OCI-LY1 (cell line): ENCODE measurements around the gene SH3GLB1.

Source experiments
- H2AFZ ChIP-seq: fragments of 200-600 bp; sonication (generic), shearing (Covaris generic); 2 replicates; pipeline ENCODE4 v1.6.0; 2014; ENCODE audit warnings: antibody characterized with exemption, mild to moderate bottlenecking, low read length
- H3F3A ChIP-seq: fragments of 200-600 bp; sonication (generic), shearing (Covaris generic); 2 replicates; pipeline ENCODE4 v1.6.0; 2014; ENCODE audit warnings: mild to moderate bottlenecking, antibody characterized with exemption, low read length, moderate library complexity; ENCODE audit not compliant: insufficient read depth
- H3K27ac ChIP-seq: fragments of 200-600 bp; sonication (generic); 2 replicates; pipeline ENCODE4 v1.5.1; 2014; ENCODE audit warnings: low read length, mixed run types, mild to moderate bottlenecking, low read depth; ENCODE audit not compliant: poor library complexity, severe bottlenecking
- H3K27me3 ChIP-seq: fragments of 200-600 bp; sonication (generic); 2 replicates; pipeline ENCODE4 v1.6.0; 2014; ENCODE audit warnings: antibody characterized with exemption, mild to moderate bottlenecking, low read length, moderate library complexity; ENCODE audit not compliant: insufficient read depth
- H3K36me3 ChIP-seq: fragments of 200-600 bp; sonication (generic); 2 replicates; pipeline ENCODE4 v1.6.1; 2014; ENCODE audit warnings: mild to moderate bottlenecking, antibody characterized with exemption, low read length, moderate library complexity, mixed read lengths; ENCODE audit not compliant: insufficient read depth
- H3K4me1 ChIP-seq: fragments of 200-600 bp; sonication (generic); 2 replicates; pipeline ENCODE4 v1.5.1; 2014; ENCODE audit warnings: mild to moderate bottlenecking, low read length, moderate library complexity; ENCODE audit not compliant: insufficient read depth, severe bottlenecking
- H3K4me2 ChIP-seq: fragments of 200-600 bp; sonication (generic), shearing (Covaris generic); 2 replicates; pipeline ENCODE4 v1.6.1; 2014; ENCODE audit warnings: low read length
- H3K4me3 ChIP-seq: fragments of 200-600 bp; sonication (generic); 2 replicates; pipeline ENCODE4 v1.5.1; 2014; ENCODE audit warnings: low read length, low read depth, mild to moderate bottlenecking, mixed read lengths; ENCODE audit not compliant: poor library complexity, severe bottlenecking
- H3K79me2 ChIP-seq: fragments of 200-600 bp; shearing (Covaris generic); 2 replicates; pipeline ENCODE4 v1.6.1; 2016; ENCODE audit warnings: mixed run types, low read length, mixed read lengths; ENCODE audit not compliant: insufficient read depth
- H3K9ac ChIP-seq: fragments of 200-600 bp; sonication (generic), shearing (Covaris generic); 2 replicates; pipeline ENCODE4 v1.6.1; 2014; ENCODE audit warnings: mild to moderate bottlenecking, low read length, mixed read lengths
- H3K9me2 ChIP-seq: fragments of 200-600 bp; sonication (generic), shearing (Covaris generic); 2 replicates; pipeline ENCODE4 v1.6.1; 2014; ENCODE audit warnings: low read depth, mild to moderate bottlenecking, low read length, mixed read lengths
- H3K9me3 ChIP-seq: fragments of 200-600 bp; shearing (Covaris generic); 2 replicates; pipeline ENCODE4 v1.6.1; 2014; ENCODE audit warnings: low read length, mixed read lengths
- H4K20me1 ChIP-seq: fragments of 200-600 bp; sonication (generic), shearing (Covaris generic); 2 replicates; pipeline ENCODE4 v1.6.0; 2016; ENCODE audit warnings: mild to moderate bottlenecking, low read length; ENCODE audit not compliant: insufficient read depth
- CTCF ChIP-seq: fragments of 200-600 bp; sonication (generic), shearing (Covaris generic); IDR thresholded peaks from 2 replicates; pipeline ENCODE4 v1.5.1; 2017; ENCODE audit warnings: mild to moderate bottlenecking, antibody characterized with exemption, low read length, moderate library complexity, mixed read lengths
- EZH2 ChIP-seq: fragments of 200-600 bp; sonication (generic), shearing (Covaris generic); IDR thresholded peaks from 2 replicates; pipeline ENCODE4 v1.8.0; 2017; ENCODE audit warnings: borderline replicate concordance, mixed run types, mild to moderate bottlenecking, antibody characterized with exemption, low read length, moderate library complexity, mixed read lengths

SH3GLB1 gene

GRCh38 chr1:86762336-86762735 lies 58.0 kb downstream of the SH3GLB1 start:
- Histone ChIP-seq H3K9ac (no peak overlapping the region), H3K36me3 (no peaks in the 10 kb centered on the region), H3K9me2 (no peaks in the 10 kb centered on the region), H3K4me2 (no peak overlapping the region; the same call in 1 of the 2 replicates), H3K27me3 (no peaks in the 10 kb centered on the region; the same call in 1 of the 2 replicates), H3K27ac (no peak overlapping the region), H3K79me2 (no peaks in the 10 kb centered on the region), H3F3A (no peaks in the 10 kb centered on the region), H4K20me1 (no peaks in the 10 kb centered on the region), H3K9me3 (no peaks in the 10 kb centered on the region), H3K4me1 (peaks cover 5% of the 10 kb centered on the region), H2AFZ (no peak overlapping the region), H3K4me3 (no peak overlapping the region)
- TF ChIP-seq EZH2 = no peak
- TF ChIP-seq CTCF = no peak

GRCh38 chr1:86764523-86764922 lies 60.1 kb downstream of the SH3GLB1 start:
- Histone ChIP-seq H3K4me2 (no peak overlapping the region), H4K20me1 (no peaks in the 10 kb centered on the region), H3K79me2 (no peaks in the 10 kb centered on the region), H3K27me3 (no peaks in the 10 kb centered on the region; the same call in 1 of the 2 replicates), H3K9me2 (no peaks in the 10 kb centered on the region), H3K27ac (no peak overlapping the region), H3K4me3 (no peak overlapping the region), H3K4me1 (peaks cover 5% of the 10 kb centered on the region), H3K36me3 (no peaks in the 10 kb centered on the region), H3F3A (no peaks in the 10 kb centered on the region), H3K9me3 (no peaks in the 10 kb centered on the region), H2AFZ (no peak overlapping the region), H3K9ac (no peak overlapping the region)
- TF ChIP-seq EZH2 (no peak), CTCF (no peak)

GRCh38 chr1:86765073-86765472 lies 60.7 kb downstream of the SH3GLB1 start:
- H3K9me2 ChIP-seq = no peaks in the 10 kb centered on the region
- H4K20me1 ChIP-seq = no peaks in the 10 kb centered on the region
- H3K27me3 ChIP-seq = no peaks in the 10 kb centered on the region; the same call in 1 of the 2 replicates
- no peak overlapping the region for H3K27ac ChIP-seq
- TF ChIP-seq CTCF (no peak), EZH2 (no peak)
- no peaks in the 10 kb centered on the region for H3K79me2 ChIP-seq
- no peaks in the 10 kb centered on the region for H3K9me3 ChIP-seq
- no peak overlapping the region for H3K4me2 ChIP-seq
- no peaks in the 10 kb centered on the region for H3K36me3 ChIP-seq
- H3F3A ChIP-seq = no peaks in the 10 kb centered on the region
- H3K9ac ChIP-seq = no peak overlapping the region
- no peak overlapping the region for H3K4me3 ChIP-seq
- peaks cover 5% of the 10 kb centered on the region for H3K4me1 ChIP-seq
- H2AFZ ChIP-seq = no peak overlapping the region
